HG03432 (cell line): ENCODE measurements around the gene LCMT1.

Experiments used
- ATAC-seq: cut with Tn5 transposase; IDR thresholded peaks from one replicate; pipeline ENCODE4 v1.9.1; 2021; ENCODE audit warnings: mild to moderate bottlenecking, moderate library complexity; ENCODE audit not compliant: unreplicated experiment

The LCMT1 gene

DNA sequence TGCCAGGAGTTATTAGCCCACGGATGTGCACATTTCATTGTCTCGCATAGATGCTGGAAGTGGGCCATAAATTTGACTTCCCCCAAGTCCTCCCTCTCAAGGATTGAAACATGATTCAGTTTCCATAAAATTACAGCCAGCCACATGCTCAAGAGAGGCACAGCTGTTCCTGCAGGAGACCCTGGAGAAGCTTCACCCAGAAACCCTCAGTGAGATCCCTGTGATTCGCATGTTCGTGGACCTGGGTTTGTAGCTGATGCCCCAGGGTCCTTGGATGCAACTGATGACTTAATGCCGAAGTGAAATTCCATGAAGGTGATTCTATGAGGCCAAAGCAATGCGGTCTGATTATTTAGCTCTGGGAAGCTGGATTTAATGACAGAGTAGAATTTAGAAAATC, 80.6 kb downstream of the LCMT1 start:
- no peak for ATAC-seq

DNA sequence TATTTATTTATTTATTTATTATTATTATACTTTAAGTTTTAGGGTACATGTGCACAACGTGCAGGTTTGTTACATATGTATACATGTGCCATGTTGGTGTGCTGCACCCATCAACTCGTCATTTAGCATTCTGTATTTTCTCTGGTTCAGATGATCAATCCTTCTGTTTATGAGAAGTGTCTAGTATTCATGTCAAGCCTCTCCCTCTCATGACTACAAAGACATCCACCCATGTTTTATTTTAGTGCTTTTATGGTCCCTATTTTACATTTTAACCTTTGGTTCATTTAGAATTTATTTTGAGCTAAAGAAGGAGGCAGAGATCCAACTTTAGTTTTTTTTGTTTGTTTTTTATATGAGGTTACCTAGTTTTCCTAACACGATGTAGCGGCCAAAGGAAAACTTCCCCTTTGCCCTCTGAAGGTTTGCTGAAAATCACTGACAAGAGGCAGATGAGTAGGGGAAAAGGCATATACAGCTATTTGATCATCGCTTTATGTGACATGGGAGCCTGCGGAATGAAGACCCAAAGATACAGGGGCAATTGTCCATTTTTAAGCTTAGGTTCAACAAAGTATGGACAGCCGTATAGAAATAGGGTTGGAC, 82.8 kb downstream of the LCMT1 start:
- ATAC-seq, result no peak

DNA sequence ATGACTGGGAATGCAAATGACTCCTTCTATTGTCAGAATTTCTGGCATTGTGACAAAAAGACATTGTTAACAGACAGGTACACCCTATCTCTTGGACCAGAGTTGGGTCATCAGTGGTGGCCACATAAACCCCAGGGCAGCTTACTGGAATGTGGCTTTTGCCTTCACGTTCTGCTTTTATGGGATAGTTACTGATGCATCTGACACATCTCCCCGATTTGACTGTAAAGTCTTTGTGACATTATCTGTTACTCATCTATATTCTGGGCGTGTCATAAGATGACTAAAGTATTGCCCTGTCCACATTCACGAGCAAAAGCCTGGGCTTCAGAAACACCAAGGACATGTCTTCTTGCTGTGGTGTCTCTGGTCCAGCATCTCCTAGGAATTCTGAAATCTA, 86.5 kb downstream of the LCMT1 start:
- no peak for ATAC-seq

DNA sequence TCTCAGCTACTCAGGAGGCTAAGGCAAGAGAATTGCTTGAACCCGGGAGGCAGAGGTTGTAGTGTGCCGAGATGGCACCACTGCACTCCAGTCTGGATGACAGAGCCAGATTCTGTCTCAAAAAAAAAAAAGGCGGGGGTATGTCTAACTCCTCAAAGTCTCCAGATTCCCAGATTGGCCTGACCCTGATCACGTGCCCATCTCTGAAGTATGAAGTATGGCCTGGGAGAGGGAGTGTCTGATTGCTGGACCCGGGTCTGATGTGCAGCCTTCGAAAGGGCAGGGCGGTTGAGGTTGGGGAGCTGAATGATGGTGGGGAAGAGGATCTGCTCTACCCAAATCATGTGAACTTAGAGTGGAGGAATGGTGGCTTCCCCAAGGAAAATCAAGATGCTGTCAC, 87.9 kb downstream of the LCMT1 start:
- ATAC-seq, result no peak

DNA sequence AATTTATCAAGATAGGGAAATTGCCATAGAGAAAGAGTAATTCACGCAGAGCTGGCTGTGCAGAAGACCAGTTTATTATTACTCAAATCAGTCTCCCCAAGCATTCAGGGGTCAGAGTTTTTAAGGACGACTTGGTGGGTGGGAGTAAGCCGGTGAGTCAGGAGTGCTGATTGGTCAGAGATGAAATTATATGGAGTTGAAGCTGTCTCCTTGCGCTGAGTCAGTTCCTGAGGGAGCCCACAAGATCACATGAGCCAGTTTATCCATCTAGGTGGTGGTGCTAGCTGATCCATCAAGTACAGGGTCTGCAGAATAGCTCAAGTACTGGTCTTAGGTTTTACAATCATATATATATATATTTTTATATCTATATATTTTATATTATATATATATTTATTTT, 99.2 kb downstream of the LCMT1 start:
- no peak for ATAC-seq

DNA sequence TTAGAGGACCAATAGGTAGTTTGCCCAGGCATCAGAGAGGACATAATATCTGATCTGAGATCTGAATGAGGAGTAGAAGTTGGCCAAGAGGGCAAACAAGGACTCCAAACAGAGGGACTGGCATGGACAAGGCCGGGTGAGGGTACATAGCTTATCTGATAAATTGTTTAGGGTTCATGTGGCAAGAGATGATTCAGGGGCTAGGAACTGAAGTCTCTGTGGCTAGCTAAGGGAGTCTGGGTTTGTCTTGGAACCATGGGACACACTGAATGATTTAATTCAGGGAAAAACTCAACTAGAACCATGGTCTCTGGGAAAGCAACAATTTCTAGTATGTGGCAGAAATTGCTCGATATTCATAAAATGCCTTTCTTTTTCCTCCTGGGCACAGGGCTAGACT, 101.1 kb downstream of the LCMT1 start:
- no peak for ATAC-seq

DNA sequence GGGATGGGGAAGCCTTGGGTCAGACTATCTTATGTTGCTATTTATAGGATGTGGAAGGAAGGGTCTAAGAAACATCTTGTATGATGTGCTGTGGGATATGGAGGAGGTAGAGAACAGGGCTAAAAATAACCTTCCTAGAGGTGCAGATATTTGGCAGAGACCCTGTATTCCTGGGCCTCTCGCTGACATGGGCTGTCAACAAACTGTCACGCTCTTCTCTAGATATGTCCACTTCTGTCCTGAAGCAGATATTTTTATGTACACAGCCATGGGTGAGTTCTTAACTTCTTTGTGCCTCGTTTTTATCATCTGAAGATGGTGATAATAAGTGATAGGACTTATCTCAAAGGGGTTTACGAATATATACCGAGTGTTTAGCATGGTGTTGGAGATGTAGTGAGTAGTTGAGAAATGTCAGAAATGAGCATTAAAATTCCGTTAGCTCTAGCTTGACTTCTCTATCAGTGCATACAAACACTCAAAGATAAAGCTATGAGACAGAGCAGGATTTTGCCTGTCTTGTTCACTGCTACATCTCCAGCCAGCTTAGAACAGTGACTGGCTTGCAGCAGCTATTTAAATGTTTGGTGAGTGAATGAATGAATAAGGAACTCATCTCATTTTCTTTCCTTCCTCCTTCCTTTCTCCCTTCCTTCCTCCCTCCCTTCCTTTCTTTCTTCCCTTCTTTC, 102.3 kb downstream of the LCMT1 start:
- ATAC-seq, result no peak

DNA sequence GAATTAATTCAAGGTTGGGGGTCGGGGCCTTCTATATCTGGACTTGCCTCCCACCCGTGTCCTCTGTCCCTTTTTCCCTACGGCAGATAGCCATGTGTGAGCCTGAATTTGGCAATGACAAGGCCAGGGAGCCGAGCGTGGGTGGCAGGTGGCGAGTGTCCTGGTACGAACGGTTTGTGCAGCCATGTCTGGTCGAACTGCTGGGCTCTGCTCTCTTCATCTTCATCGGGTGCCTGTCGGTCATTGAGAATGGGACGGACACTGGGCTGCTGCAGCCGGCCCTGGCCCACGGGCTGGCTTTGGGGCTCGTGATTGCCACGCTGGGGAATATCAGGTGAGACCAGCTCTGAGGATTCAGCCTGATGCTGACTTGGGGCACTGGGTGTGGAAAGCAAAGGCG, 105.6 kb downstream of the LCMT1 start:
- no peak for ATAC-seq

DNA sequence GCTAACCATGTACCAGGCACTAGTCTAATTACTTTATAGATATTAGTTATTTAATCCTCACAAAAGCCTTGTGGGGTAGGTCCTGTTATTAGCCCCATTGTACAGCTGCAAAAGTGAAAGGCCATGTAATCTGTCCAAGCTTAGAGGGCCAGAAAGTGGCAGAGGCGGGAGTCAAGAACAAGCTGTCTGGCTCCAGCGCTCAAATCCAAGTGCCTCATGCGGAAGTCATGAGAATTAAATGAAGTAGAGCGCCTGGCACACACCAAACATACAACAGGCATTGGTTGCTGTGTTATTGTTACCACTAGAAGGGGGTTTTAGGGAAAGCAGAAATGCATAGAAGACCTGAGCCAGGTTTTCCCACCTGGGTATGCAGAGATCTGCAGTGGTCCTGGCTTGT, 106.4 kb downstream of the LCMT1 start:
- ATAC-seq, result no peak

DNA sequence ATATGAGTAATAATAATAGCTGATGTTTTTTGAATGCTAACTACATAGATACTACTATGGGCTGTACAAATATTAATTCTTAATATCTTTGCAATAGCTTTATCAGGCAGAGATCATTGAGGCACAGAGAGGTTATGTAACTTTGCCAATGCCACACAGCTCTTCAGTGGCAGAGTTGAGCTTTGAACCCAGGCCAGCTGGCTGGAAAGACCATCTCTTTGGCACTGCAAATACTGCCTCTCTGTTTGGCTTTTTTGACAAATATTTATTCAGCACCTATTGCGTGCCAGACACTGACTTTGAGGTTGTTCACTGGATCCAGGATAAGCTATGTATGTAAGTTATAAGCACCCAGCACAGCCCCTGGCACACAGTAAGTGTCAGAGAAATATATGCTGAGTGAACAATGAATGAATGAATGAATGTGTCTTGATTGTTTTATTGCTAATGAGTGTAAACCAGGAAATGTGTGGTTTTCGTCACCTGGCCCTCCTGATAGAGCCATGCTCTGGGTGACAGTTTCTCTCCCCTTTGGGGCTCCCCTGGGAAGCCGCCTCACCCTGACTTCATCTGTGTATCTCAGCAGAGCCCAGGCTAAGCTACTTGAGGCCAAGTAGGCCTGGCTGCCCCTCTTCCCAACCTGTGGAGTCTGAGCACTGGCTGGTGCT, 107.7 kb downstream of the LCMT1 start:
- no peak for ATAC-seq

DNA sequence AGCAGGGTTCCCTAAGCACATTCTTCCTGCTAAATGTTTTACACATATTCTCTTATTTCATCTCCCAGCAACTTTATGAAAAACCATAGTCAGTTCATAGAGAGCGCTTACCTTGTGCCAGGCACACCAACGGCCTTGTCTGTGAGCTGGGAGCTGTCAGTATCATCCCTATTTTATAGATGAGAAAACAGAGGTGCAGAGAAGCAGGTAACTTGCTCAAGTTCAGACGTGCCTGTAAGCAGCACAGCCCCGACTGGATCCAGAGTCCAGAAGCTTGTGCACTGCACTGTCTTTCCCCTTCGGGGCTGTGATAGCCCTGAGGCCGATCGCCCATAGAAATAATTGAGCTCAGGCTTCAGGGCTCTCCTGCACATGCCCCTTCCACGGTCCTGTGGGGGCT, 111.4 kb downstream of the LCMT1 start:
- no peak for ATAC-seq

DNA sequence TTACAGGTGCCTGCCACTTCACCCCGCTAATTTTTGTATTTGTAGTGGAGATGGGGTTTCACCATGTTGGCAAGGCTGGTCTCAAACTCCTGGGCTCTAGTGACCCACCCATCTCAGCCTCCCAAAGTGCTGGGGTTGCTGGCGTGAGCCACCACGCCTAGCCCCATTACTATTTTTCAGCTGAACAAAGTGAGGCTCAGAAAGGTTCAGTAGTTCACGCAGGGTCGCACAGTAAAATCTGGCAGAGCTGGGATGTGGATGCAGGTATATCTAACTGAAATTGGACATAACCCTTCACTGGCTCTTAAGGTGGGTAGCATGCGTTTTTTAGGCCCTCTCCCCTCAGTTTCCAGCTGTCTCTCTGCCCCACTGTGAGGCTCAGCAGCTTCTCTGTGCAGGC, 112.4 kb downstream of the LCMT1 start:
- no peak for ATAC-seq

DNA sequence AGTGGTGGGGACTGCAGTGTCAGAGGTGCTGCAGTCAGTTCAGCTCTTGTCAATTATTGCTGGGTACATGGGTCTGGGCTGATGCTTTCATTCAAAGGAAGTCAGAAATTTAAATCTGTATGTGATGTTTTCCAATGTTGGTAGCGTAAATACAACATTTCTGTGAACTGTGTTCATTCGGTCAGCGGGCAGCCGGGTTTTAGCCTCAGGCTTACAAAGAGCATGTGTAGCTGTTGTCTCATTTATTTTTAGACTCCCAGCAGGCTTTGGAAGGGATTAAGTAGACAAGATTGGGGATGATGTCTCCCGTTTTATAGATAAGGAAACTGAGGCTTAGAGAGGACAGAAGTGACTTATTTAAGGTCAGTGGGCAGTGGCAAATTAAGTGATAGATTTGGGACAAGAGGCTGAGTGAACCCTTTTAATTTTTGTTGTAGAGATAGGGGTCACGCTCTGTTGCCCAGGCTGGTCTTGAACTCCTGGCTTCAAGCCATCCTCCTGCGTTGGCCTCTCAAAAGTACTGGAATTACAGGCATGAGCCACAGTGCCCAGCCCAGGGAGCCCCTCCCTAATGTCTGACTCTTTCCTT, 113.3 kb downstream of the LCMT1 start:
- ATAC-seq, result no peak
